GM19395 (cell line): ENCODE results near the gene CABLES2.

Source experiments
- ATAC-seq: cut with Tn5 transposase; IDR thresholded peaks from one replicate; pipeline ENCODE4 v1.9.1; 2021; ENCODE audit warnings: mild to moderate bottlenecking, moderate library complexity; ENCODE audit not compliant: unreplicated experiment

The CABLES2 gene

DNA sequence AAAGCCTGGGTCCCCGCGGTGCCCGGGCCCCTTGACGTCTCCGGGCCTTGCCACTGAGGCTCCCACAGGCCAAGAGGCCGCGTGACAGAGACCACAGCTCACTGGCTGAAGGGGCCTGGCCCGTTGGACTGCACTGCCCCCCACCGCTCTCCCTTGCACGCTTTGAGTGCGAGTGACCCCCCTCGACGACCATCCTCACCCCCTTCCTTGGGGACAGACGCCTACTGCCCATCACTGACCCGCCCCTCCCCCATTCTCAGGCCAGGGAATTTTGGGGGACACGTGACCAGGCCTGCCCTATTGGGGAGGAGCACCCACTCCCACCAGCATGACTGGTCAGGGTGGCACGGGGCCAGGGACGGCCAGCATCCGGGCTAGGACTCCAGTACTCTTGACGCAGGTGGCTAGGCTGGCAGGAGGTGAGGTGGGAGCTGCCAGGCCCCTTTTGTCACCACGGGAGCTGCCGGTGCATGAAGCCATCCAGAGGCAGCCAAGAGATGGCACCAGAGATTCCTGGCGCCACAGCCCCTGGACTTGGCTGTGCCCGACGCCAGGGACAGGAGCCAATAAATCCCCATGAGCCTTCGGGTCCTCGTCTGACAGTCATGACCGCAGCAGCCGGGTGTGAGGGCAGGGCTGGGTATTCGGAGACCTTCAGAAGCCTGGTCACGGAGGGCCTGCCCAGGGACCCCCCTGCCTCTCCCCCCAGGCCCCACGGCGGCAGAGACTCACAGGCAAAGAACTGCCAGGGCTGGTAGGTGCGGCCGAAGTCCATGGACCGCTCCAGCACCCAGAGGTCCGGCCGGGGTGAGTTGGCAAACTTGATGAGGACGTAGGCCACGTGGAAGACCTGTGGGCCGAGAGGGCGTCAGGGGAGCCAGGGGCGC is 54.4 kb downstream of the CABLES2 start:
- ATAC-seq = no peak

DNA sequence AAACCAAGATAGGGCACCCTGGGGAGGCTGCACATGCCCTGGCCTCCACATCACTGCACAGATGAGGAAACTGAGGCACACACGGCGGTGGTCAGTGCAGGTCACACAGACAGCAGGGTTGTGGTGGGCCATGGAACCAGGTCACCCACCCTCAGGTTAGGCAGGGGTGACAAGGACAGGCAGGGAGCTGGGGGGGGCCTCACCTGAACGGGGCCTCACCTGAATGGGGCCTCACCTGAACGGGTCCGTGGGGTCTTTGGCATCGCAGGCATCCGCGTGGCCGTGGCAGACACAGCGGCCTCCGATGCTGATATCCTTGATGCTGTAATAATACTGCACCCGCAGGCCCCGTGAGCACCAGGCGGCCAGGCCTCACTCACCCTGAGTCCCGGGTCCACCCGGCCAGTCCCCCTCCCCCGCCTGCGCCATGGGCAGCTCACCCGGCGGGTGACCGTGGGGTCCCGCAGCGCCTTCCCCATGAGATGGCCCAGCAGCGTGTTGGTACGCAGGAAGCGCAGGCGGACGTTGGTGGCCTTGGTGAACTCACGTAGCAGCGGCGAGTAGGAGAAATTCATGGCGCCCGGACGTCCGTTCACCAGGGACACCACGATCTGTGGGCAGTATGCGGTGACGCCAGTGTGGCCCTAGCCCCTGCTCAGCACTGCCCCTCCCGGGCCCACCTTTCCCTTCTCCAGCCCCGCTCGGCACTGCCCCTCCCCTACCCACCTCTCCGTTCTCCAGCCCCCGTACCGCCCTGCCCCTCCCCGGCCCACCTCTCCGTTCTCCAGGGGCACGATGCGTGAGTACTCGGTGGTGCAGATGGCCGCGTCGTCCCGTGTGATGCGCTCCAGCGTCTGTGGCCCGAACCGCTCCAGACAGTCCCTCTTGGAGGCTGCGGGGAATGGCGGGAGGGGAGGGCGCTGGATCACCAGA is 55.4 kb downstream of the CABLES2 start:
- no peak for ATAC-seq

DNA sequence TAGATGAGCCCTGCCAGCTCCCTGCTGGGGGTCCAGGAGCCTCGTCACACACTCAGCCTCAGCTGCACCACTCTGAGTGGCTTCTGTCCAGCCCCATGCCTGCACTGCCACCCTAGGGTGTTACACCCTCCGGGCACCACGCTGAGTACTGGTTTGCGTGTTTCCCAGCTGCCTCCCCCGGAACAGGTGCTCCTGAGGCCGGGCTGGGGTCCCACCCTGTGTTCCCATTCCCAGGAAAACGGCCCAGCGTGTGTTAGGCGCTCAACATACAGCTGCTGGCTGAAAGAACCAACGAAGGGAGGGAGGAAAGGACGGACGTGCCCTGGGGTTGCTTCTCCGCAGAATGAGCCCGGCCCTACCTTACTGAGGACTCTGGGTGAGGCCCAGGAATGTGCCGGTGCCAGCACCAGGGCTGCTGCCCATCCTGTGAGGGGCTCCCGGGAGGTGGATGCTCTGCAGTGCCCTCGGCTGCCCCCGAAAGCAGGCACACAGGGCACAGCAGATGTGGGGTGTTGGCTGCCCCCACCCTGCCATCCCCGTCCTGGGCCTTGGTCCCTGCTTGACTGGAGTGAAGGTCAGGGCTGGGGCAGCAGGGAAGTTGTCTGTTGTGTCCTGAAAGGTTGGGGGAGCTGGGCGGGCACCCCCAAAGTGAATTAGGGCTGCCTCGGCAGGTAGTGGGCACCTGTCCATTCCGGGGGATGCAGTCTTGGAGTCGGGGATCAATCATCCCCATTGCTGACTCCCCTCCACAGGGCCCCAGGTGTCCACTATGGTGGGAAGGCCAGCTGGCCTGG is 56.3 kb downstream of the CABLES2 start:
- no peak for ATAC-seq

DNA sequence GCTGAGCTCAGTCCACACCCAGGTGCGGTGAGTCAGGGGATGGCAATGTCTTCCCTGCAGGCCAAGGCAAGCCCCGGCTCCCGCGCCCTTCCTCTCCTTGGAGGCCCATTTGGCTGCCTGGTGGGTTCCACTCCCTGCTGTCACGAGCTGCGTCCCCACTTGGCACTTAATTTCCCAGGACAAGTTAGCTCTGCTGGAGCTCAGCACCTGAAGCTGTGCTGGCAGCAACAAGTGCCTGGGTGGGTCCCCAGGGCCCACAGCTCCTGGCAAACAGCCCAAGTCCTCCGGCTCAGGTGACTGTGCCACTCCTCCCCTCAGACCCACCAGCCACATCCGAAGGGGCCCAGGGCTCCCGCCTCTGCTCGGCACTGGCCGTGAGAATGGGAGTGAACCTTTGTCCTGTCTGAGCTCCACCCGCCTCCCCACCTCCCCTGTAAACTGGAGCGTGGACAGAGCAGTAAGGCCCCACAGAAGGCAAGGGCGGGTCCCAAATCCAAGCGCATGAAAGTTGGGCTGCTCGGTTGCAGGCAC is 56.9 kb downstream of the CABLES2 start:
- ATAC-seq = no peak

DNA sequence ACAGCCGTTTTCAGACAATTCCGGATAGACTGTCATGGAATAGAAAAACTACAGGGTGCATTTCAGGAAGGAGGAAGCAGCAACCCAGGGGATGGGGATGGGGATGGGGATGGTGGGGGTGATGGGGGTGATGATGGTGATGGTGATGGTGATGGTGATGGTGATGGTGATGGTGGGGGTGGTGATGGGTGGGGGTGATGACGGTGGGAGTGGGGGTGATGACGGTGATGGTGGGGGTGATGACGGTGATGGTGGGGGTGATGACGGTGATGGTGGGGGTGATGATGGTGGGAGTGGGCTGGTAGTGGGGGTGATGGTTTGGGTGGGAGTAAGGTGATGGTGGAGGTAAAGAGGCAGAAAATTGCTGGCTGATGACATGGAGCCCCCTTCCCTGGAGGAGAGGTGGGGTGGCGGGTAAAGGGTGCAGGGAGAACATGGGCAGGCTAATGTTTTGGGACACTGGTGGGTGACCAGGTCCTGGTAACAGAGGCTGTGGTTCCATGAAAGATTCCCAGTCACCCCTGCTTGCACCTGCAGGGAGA is 57.5 kb downstream of the CABLES2 start:
- ATAC-seq = no peak

DNA sequence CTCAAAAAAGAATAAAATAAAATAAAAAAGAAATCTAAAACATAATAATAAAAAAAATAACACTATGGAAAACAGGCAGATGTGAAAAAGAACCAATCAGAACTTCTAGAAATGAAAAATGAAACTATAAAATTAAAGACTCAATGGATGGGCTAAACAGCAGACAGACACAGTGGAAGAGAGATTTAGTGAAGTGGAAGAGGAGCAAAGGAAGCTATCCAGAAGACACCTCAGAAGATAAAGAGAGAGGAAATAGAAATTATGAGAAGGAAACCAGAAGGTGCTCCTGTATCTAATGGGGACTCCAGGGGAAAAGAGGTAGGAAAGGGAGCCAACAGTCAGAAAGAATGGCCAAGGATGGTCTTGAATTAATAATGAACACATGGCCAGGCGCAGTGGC is 58.5 kb downstream of the CABLES2 start:
- no peak for ATAC-seq

DNA sequence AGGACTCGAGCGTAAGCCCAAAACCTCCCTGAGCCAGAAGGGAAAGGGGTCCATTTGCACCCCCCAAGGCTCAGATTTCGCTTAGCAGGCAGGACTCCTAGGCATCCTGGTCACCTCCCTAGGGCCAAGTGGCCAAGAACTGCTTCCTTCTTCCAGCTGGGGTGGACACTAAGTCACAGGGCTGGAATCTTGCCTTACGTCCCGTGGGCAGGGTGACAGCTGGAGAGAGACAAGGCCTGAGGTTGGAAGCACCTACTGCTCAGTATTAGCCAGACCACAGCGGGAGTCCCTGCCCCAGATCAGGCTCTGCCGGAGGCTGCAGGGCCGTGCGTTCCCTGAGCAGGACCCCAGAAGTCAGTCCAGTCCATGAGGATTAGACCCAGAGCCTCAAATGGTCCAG is 59.6 kb downstream of the CABLES2 start:
- ATAC-seq = no peak

DNA sequence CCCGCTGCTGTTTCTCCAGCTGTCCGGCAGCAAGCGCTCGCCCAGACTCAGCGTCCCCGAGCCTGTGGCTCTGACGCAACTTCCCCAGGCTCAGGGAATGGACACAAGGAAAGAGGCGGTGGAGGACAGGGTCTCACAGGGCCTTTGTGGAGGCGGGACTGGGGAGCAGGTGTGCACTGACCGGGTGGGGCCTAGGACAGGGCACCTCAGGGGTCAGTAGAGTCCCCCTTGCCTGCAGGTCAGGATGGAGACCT is 60.0 kb downstream of the CABLES2 start:
- ATAC-seq = no peak

DNA sequence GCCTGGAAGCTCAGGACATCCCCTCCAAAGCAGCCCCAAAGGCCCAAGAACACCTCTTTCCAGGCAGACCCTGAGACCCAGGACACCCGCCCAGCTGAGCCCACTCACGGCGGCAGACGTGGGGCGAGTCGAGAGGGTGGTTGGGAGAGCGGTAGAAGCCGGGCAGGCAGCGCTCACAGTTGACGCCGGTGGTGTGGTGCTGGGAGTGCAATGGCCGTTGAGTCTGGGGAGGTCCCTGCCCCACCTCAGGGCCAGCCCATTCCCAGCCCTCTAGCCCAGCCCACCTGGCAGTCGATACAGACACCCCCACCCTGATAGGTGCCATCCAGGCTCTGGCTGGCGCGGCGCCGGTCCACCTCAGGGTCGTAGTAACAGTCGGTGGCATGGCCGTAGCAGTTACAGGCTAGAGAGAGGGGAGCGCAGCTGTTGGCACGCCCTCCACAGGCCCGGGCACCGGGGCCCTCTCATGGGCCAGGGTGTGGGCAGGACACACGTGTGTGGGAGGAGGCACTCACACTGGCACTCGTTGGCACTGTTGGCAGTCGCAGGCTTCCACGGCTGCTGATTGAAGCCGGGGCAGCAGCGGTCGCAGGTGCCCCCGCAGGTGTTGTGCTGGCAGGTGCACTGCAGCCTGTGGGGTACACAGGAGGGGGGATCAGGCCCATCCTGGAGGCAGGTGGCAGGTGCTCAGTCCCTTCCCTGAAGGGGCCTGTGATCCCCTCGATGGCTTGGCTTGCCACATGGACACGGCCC is 60.5 kb downstream of the CABLES2 start:
- ATAC-seq = no peak

DNA sequence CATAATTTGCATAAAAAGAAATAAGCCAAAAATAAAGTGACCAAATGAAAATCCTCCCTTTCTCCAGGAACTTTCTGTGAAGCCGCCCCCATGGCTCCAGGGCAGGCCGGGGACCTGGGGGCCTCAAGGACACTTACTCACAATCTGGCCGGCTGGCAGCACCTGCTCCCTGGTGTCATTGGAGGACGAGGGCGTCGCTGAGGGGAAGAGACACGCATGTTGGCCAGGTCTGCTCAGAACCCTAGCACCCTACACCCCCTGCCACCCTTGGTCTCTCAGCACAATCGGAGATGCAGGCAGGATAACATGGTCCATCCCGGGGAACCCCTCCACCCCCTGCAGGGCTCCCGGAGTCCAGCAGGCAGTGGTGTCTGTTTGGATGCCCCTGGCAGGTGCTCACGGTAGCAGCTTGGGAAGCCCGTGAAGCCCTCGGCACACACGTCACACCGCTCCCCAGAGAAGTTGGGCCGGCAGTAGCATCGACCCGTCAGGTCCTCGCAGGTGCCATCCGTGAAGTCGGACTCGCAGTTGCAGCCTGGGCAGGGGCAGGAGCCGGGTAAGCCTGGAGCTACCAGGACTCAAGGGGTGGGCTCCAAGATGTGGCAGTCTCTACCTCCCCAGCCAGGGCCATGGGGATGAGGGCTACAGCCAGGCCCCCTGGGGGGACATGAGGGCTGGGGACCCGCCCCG is 61.3 kb downstream of the CABLES2 start:
- no peak for ATAC-seq

DNA sequence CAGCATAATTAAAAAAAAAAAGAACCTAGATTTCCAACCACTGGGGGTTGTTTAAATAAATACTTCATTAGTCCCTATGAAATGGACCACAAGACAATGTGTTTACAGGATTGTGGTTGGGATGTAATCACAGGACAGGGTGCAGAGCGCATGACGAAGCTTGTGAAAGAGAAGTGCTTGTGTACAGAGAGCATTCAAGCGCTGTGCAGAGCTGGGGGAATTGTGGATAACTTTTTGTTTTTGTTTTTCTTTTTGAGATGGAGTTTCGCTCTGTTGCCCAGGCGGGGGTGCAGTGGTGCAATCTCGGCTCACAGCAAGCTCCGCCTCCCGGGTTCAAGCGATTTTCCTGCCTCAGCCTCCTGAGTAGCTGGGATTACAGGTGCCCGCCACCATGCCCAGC is 62.3 kb downstream of the CABLES2 start:
- ATAC-seq = no peak

DNA sequence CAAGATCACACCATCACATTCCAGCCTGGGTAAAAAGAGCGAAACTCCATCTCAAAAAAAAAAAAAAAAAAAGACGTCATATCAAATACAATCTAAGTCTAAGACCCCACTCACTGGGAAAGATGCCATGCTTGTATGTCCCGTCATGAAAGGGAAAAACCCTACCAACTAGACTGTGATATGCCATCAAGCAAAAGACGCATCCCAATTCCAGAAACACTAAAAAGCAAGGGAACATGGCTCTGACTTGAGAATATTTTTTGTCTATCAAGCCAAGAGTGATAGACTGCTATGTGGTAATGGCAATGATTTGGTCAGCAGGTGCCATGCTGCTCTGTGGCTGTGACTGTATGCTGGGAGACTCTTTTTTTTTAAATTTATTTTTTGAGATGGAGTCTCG is 63.0 kb downstream of the CABLES2 start:
- no peak for ATAC-seq

DNA sequence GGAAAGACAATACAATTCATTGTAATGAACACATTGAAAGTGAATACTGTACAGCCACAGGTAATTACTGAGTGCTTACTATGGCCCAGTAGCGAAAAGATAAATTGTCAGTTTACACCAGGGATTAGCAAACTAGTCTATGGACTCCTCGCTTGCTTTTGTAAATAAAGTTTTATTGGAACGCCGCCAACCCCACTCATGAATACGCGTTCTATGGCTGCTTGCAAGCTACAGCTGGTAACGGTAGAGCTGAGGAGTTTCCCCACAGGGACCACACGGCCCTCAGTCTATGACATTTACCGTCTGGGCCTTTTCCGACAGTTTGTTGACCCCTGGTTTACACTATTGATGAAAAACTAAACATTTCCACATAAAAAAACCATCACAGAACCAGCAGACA is 64.2 kb downstream of the CABLES2 start:
- no peak for ATAC-seq

DNA sequence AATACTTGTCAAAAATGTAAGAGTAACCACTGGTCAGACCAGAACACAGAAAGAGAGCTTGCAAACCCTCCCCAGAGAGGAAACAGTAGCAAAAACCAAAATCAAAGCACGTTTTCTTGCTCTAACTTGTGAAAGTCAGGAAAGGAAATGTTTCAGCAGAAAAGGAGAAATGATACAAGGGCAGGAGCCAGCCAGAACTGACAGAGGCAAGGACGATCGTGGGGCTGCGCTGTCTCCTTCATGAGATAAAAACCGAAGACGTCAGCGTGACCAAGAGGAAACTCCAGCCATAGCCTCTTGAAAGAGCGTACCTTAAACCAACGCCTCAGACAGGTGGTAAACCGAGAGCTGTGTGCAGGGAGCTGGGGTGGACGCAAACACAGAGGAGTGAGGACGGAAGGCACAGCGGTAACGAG is 67.4 kb downstream of the CABLES2 start:
- peak; percentile 77 for ATAC-seq
